ENCODE results near the gene MANBA.

The MANBA gene

DNA sequence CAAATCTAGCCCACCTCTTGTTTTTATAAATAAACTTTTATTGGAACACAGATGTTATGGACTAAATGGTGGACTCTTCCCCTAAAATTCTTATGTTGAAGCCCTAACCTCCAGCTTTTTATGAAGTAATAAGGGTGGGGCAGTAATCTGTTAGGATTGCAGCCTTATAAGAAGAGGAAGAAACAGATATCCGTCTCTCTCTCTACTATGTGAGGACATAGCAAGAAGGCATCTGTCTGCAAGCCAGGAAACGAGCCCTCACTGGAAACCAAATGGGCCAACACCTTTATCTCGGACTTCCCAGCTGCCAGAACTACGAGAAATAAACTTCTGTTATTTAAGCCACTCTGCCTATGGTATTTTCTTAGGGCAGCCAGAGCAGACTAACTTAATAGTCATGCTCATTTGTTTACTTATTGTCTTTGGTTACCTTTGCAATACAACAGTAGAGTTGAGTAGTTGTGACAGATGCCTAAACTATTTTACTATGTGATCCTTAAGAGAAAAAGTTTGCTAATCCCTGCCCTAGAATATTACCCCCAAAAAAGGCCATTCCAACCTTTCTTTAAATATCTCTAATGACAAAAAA is 67.4 kb downstream of the MANBA start:
- Mint-ChIP-seq H3K9me3 (no peaks in the 10 kb centered on the region), H3K36me3 (peaks cover 22 to 34% of the 10 kb centered on the region in 2 donors), H3K4me3 (no peak overlapping the region), H3K27ac (no peak overlapping the region), H3K4me1 (peaks cover 0 to 6% of the 10 kb centered on the region in 2 donors), H3K27me3 (no peaks in the 10 kb centered on the region)
- ATAC-seq (replicated peaks) (no peak), DNase-seq (no peak)

GRCh38 chr4:102692474-102692873 is 68.3 kb downstream of the MANBA start:
- Mint-ChIP-seq H3K36me3 (peaks cover 22 to 34% of the 10 kb centered on the region in 2 donors), H3K9me3 (no peaks in the 10 kb centered on the region), H3K27me3 (no peaks in the 10 kb centered on the region), H3K4me1 (peaks cover 0 to 6% of the 10 kb centered on the region in 2 donors), H3K27ac (no peak overlapping the region), H3K4me3 (no peak overlapping the region)
- DNase-seq = no peak
- ATAC-seq (replicated peaks) = no peak

DNA sequence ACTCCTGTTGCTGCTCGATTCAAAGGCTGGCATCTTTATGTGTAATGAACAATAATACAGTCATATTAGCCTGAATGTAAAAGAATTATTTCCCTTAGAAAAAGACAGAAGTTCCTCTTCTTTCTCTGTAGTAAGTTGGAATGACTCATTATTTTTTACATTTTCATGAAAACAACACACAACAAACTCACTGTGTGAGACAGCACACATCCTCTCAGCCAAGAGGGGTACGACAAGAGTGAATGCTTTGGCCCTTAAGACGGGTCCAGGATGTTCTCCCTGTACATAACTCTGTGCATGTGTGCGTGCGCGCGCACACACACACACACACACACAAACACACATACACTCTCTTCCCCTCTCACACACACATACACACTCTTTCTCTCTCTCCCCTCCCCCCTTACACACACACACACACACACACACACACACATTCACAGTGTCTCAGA is 72.8 kb downstream of the MANBA start:
- peaks cover 8 to 15% of the 10 kb centered on the region in 2 donors for H3K36me3 Mint-ChIP-seq
- H3K4me1 Mint-ChIP-seq = no peaks in the 10 kb centered on the region
- DNase-seq (no peak), ATAC-seq (replicated peaks) (peak; percentile 68 to 73)
- H3K4me3 Mint-ChIP-seq = no peak overlapping the region
- no peak overlapping the region for H3K27ac Mint-ChIP-seq
- no peaks in the 10 kb centered on the region for H3K27me3 Mint-ChIP-seq
- no peaks in the 10 kb centered on the region for H3K9me3 Mint-ChIP-seq

DNA sequence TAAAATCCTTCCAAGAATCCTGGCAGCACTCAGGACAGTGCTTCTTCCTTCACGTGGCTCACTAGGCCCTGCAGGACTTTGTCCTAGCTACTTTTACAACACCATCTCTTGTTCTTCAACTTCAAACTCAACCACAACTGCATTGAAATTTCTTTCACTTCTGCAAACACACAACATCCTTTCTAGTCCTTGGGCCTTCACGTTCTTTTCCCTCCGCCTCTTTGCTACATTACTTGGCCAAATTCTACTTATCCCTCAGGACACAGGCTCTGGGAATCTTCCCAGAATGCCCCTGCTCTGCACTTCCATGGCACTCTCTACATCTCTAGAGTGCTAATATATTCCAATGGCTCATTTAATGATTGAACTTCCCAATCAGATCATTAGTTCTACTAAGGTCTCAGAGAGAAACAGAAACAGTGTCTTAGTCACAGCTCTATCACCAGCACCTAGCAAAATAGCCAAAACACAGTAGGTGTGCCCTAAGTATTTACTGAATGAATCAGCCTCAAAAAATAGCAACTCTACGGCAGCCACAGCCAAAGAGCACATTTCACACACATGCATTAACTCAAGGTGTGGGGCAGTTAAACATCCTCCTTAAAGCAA is 73.3 kb downstream of the MANBA start:
- H3K36me3 Mint-ChIP-seq = peaks cover 8 to 12% of the 10 kb centered on the region in 2 donors
- no peaks in the 10 kb centered on the region for H3K9me3 Mint-ChIP-seq
- H3K4me3 Mint-ChIP-seq = no peak overlapping the region
- H3K27me3 Mint-ChIP-seq = no peaks in the 10 kb centered on the region
- H3K4me1 Mint-ChIP-seq = no peaks in the 10 kb centered on the region
- ATAC-seq (replicated peaks) = peak; percentile 79 to 82
- DNase-seq = no peak
- H3K27ac Mint-ChIP-seq = no peak overlapping the region

DNA sequence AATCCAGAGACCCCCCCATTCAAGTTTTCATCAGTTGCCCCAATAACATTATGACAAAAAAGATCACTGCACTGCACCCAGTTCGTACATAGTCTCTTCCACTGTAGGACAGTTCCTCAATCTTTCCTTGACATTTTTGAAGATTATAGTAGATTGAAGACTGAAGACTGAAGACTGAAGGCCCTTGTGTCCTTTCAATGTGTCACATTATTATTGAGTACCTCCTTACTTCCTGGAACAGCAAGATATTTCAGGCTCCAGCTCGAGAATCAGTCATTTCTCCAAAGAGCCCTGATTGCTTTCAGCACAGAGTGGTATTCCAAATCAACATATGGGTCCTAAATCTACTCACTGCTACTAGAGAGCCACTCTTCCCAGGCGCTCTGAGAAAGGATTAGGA is 75.0 kb downstream of the MANBA start:
- ATAC-seq (replicated peaks) (no peak), DNase-seq (no peak)
- Mint-ChIP-seq H3K4me3 (no peak overlapping the region), H3K9me3 (no peaks in the 10 kb centered on the region), H3K4me1 (no peaks in the 10 kb centered on the region), H3K27me3 (no peaks in the 10 kb centered on the region), H3K36me3 (peaks cover 6 to 7% of the 10 kb centered on the region in 2 donors), H3K27ac (no peak overlapping the region)

DNA sequence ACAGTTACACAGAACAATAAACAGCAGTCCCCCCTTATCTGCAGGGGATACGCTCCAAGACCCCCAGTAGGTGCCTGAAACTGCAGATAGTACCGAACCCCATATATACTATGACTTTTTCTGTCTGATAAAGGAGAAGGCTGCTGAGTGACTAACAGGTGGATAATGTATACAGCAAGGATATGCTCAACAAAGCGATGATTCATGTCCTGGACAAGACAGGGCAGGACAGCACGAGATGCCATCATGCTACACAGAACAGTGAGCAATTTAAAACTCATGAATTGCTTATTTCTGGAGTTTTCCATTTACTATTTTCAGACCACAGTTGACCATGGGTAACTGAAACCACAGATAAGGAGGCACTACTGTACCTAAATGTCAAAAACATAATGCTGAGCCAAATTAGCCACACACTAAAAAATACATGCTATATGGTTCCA is 76.1 kb downstream of the MANBA start:
- Mint-ChIP-seq H3K27ac (no peak overlapping the region), H3K27me3 (no peaks in the 10 kb centered on the region), H3K36me3 (peaks cover 4 to 6% of the 10 kb centered on the region in 2 donors), H3K9me3 (no peaks in the 10 kb centered on the region), H3K4me1 (no peaks in the 10 kb centered on the region), H3K4me3 (no peak overlapping the region)
- ATAC-seq (replicated peaks) = peak; percentile 42 to 52
- no peak for DNase-seq

DNA sequence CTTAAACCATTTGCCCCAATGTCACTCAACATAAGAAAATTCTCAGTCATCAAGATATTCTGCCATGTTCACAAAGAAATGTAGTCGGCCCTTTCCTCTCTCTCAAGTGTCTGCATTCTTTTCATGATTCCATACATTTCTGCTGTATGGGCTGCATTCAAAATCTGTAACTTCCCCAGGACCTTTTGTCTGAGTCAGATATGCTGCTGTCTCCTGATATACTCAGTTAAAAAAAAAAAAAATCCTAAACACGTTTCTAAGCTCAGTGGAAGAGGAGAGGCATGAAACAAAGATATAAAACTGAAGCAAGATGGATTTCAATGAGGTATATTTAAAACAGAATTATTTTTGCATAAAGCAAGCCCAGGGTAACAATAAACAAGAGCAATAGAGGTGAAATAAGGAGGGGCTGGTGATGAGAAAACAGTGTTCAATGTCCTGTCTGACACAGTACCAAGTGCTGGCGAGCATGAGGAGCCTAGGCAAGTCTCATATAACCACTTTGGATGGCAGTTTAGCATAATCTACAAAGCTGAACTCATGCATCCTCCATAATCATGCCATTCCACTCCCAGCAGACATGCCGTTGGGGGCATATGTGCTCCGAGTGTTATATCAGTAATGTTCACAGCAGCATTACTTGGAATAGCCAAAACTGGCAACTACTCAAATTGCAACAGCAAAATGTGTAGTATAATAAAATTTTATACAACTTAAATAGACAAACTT is 76.7 kb downstream of the MANBA start:
- Mint-ChIP-seq H3K36me3 (peaks cover 4 to 5% of the 10 kb centered on the region in 2 donors), H3K9me3 (no peaks in the 10 kb centered on the region), H3K4me3 (no peak overlapping the region), H3K27ac (no peak overlapping the region), H3K4me1 (no peaks in the 10 kb centered on the region), H3K27me3 (no peaks in the 10 kb centered on the region)
- ATAC-seq (replicated peaks) = no peak
- DNase-seq = no peak

GRCh38 chr4:102678695-102679335 is 82.0 kb downstream of the MANBA start:
- H3K4me3 Mint-ChIP-seq = no peak overlapping the region
- H3K36me3 Mint-ChIP-seq = peaks cover 8 to 15% of the 10 kb centered on the region in 2 donors
- no peak overlapping the region for H3K27ac Mint-ChIP-seq
- no peaks in the 10 kb centered on the region for H3K27me3 Mint-ChIP-seq
- DNase-seq = no peak
- H3K4me1 Mint-ChIP-seq = no peaks in the 10 kb centered on the region
- ATAC-seq (replicated peaks) = no peak
- H3K9me3 Mint-ChIP-seq = no peaks in the 10 kb centered on the region

DNA sequence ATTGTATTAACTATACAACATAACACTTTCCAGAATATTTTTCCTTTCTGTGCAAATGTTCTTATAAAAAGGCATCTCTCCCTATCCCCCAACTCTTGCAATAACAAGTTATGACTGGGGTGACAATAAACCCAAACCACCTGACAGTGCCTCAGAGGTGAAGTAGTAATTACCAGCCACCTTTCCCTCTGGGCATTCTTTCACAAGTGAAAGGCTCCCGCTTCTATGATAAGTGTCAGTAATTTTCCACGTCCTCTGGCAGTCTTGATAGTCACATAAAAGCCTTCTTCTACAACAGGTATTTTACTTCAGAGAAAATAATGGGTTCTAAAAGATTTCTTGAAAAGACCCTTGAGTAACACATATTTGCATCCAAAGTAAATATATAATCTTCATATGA is 82.7 kb downstream of the MANBA start:
- DNase-seq = no peak
- no peaks in the 10 kb centered on the region for H3K27me3 Mint-ChIP-seq
- no peak overlapping the region for H3K4me3 Mint-ChIP-seq
- H3K27ac Mint-ChIP-seq = no peak overlapping the region
- H3K9me3 Mint-ChIP-seq = no peaks in the 10 kb centered on the region
- H3K36me3 Mint-ChIP-seq = peaks cover 8 to 15% of the 10 kb centered on the region in 2 donors
- H3K4me1 Mint-ChIP-seq = no peaks in the 10 kb centered on the region
- ATAC-seq (replicated peaks) = no peak

DNA sequence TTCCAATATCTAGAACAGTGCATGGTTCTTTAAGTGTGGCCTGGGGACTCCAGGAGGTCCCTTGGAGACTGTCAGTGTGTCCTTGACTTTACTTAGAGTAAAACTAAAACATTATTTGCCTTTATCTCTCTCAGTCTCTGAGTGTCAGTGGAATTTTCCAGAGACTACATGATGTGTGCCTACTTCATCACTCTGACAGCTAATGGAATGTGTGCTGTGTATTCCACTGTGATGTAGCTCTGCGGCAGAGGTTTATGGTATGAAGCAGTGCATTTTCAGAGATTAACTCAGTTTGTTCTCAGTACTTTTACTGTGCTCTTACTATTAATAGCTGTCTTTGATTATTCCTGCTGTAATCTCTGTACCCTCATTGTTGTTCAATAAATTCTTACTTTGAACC is 85.6 kb downstream of the MANBA start:
- H3K27me3 Mint-ChIP-seq = no peaks in the 10 kb centered on the region

DNA sequence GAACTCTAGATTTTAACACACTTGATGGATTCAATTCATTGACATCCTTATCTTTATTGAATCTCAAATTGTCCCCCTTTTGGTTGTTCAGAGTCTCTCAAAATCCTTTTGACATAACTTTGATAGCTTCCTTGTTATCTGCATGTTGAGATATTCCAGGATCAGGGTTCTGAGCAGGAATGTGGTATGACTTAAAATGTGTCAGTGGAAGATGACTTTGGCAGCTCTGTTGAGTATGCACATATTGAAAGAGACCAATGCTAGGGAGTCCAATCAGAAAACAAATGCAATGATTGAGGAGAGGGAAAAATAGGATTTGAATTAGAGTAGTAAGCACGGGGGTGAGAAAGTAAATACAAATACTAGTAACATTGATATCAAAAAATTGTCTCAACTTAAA is 93.8 kb downstream of the MANBA start:
- Mint-ChIP-seq H3K27me3 (no peaks in the 10 kb centered on the region), H3K4me1 (no peaks in the 10 kb centered on the region), H3K9me3 (no peaks in the 10 kb centered on the region), H3K36me3 (peaks cover 29 to 44% of the 10 kb centered on the region in 2 donors), H3K27ac (no peak overlapping the region), H3K4me3 (no peak overlapping the region)
- no peak for DNase-seq
- ATAC-seq (replicated peaks) = no peak

More for the DNA sequence above, 85.6 kb downstream of the MANBA start:
- Mint-ChIP-seq H3K36me3 (peaks cover 10 to 22% of the 10 kb centered on the region in 2 donors), H3K4me3 (no peak overlapping the region), H3K4me1 (no peaks in the 10 kb centered on the region), H3K9me3 (no peaks in the 10 kb centered on the region), H3K27ac (no peak overlapping the region)
- ATAC-seq (replicated peaks) (no peak), DNase-seq (no peak)

GRCh38 chr4:102665527-102665926 is 95.2 kb downstream of the MANBA start:
- Mint-ChIP-seq H3K36me3 (peaks cover 27 to 42% of the 10 kb centered on the region in 2 donors), H3K27ac (no peak overlapping the region), H3K4me3 (no peak overlapping the region), H3K4me1 (no peaks in the 10 kb centered on the region), H3K9me3 (no peaks in the 10 kb centered on the region), H3K27me3 (no peaks in the 10 kb centered on the region)
- ATAC-seq (replicated peaks) (no peak), DNase-seq (no peak)

DNA sequence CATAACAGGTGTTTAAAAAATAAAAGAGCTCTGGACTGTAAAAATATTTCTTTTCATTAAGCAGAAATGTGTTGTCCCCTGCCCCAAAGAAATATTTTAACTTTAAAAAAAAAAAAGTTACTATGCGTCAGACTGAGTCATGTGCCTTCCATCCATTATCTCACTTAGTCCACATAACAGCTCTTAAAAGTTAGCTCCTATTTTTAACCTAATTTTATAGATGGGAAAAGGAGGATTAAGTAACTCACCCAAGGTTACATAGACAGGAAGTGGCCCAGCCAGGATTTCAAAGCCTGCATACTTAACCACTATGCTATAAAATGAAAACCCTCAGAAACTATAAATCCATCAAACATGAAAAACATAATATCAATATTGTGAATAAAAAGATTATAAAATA is 97.7 kb downstream of the MANBA start:
- H3K9me3 Mint-ChIP-seq = no peaks in the 10 kb centered on the region
- ATAC-seq (replicated peaks) (no peak), DNase-seq (no peak)
- no peaks in the 10 kb centered on the region for H3K4me1 Mint-ChIP-seq
- H3K4me3 Mint-ChIP-seq = no peak overlapping the region
- no peaks in the 10 kb centered on the region for H3K27me3 Mint-ChIP-seq
- H3K36me3 Mint-ChIP-seq = peaks cover 24 to 35% of the 10 kb centered on the region in 2 donors
- H3K27ac Mint-ChIP-seq = no peak overlapping the region

DNA sequence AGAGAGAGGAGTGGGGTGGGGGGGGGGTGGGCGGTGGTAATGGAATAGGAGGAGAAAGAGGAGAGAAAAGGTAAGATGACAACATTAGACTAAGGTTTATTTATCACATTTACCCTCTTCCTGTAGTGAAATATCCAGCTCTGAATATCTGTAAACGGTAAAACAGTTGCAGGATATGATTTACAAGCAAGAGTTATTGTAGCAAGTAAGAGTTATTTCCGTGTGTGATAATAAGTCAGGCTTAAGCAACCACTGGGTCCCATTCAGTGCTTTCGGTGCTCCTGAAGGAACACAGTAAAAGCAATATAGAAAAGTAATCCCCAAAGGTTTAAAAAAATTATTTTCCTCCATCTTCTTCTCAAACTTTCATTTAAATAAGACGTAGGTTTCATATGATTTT is 103.6 kb downstream of the MANBA start:
- no peaks in the 10 kb centered on the region for H3K9me3 Mint-ChIP-seq
- no peaks in the 10 kb centered on the region for H3K4me1 Mint-ChIP-seq
- ATAC-seq (replicated peaks) (no peak), DNase-seq (no peak)
- no peak overlapping the region for H3K4me3 Mint-ChIP-seq
- no peak overlapping the region for H3K27ac Mint-ChIP-seq
- no peaks in the 10 kb centered on the region for H3K27me3 Mint-ChIP-seq
- H3K36me3 Mint-ChIP-seq = peaks cover 14 to 34% of the 10 kb centered on the region in 2 donors

All from stimulated activated naive B cell treated with anti-CD40 and anti-IgM and Interleukin-4, amounts not matched to agents 10 μg/mL and 1 μg/mL and 100 μg/mL, for 72 hours (primary cell).